Measurements from ENCODE around the gene SMTNL2.
A peak's percentile ranks its signal among the peaks of the same experiment; 100 is the strongest.
"Not testable (repeated sequence)": the region's sequence is repeated elsewhere in the genome, so short reads cannot be mapped to it uniquely, and the experiment has no call there.

SMTNL2 gene

DNA sequence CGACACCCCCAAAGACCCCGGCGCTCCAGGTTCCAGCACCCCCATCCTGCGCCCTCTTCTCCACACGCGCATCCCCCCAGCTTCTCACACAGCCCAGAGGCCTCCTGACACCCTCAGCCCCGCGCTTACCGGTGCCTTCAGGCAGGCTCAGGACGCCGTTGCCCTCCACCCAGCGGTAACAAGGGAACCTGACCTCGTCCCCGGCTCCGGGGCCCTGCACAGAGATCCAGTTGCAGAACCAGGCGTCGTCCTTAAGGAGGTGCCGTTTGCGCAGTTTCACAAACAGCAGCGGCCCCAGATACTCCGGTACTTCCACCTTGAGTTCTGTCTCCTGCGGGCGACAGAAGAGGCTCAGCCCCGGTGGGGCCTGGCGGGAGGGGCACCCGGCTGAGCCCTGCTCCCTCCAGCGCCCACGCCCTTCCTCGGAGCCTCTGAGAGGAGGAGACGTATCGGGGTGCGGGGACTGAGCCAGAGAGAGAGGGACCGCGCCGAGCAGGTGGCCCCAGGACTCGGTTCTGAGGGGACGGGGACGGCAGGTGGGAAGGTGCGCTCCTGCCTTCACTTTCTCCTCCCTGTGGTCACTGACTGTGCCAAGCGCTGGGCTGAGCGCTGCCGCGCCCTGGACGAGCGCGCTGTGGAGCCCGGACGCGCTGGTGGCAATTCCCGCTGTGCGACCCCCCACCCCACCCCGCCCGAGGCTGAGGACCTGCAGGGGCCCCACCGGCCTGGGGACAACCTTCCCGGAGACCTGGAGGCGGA is 55.2 kb downstream of the SMTNL2 start:
- DNase-seq, result not testable (repeated sequence)

DNA sequence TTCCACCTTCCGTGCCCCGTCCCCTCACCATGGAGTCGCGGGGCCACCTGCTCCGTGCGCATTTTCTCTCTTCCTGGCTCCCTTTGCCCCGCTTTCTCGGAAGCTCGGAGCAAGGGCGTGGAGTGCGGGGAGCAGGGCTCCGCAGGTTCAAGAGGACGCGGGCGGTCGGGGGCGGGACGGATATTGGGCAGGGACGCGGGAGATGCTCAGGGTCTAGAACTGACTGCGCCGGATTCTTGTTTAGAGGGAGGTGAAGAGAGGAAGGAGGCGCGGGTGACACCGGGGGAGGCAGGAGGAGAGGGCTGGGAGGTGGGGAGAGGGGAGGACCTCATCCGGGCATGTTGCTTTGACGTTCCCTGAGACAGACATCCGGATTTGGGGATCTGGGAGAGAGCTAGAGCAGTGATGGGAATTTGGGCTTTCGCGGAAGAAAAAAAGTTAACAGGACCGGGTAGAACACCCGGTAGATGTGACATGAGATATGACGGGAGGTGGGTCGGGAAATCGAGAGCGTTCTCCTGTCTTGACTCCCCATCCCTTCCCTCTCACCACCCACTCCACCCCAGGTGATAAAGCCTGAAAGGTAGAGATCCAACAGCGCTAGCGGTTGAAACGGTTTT is 56.4 kb downstream of the SMTNL2 start:
- DNase-seq, result not testable (repeated sequence)

DNA sequence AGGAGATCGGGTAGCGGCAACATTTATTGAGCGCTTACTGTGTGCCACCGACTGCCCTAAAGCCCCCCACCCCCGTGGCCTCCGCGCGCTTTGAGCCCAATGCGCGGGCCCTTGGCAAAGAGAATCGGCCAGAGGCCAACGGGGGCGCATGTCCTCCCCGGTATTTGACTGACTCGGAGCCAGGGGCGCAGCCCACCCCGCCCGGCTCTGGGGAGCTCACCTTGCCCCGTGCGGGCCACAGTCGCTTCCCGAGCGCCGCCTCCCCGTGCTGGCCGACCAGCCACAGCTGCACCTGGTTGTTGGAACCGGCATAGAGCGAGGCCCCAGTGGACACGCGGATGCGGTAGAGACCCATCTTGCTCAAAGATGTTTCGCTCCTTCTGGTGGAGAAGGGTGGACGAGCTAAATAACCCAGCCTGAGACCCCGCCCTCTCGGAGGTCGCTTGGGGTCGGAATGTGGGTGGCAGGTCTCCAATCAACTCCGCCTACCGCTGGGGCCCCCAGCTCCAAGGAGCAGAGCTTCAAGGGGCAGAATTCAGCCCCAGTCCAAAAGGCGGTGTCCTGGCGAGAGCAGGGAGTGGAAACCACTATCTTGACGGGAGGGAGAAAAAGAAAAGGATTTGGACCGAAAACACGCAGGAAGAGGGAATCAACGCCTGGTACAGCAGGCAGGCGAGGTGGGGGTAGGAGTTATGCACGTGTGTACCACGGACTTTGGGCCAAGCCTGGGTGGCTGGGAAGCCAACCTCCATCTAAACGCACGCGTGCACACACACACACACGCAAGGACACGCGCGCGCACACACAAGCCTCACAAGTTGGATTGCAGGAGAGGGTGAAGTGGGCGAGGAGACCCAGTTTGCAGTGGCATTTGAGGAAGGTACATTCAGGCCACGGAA is 57.2 kb downstream of the SMTNL2 start, which contains the start of gene ALOX15:
Gene ALOX15, minus strand, starts transcription at position 382 of the 899 bp plus-strand sequence. Its CDS starts 27 bp downstream, at position 355.
- DNase-seq, result no peak

DNA sequence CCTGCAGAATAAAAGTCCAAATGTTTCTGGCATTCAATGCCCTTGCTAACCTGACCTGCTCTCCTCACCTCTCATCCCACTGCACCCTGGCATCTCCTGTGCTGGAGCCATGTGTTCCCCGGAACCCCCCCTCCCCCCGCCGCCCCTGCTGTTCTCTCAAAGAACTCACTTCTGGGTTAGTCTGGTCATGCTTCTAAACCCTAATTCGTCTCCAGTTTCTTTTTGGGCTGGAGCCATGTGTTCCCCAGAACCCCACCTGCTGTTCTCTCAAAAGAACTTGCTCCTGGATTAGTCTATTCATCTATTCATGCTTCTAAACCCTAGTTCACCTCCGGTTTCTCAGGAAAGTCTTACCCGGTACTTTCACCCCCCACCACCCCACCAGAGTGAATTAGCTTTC is 58.0 kb downstream of the SMTNL2 start:
- no peak for DNase-seq

DNA sequence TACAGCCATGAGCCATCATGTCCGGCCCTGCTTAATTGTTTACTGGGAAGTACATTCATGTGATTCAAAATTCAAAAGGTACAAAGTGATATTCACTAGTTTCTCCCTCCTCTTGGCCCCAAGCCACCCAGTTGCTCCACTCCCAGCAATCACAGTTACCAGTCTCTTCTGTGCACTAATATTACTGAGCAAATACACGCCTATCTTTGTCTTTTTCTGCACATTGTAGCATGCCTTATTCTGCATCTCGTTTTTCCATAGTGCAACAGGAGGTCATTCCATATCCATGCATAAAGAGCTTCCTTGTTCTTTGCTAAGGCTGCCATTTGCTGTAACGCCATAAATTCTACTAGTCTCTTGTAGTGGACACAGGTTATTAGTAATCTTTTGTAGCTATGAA is 59.3 kb downstream of the SMTNL2 start:
- DNase-seq, result peak; percentile 5

DNA sequence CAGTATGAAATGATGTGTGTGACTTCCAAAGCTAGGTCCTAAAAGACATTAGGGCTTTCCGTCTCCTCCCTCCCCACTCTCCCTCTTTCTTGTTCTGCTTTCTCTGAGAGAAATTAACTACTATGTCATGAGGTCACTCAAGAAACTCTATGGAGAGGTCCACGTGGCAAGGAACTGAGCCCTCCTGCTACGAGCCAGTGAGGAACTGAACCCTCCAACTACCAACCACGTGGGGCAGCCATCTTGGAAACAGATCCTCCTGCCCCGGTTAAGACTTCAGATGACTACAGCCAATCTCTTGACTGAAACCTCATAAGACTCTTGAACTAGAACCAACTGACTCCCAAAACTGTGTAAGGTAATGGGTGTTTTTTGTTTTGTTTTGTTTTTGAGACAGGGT is 61.3 kb downstream of the SMTNL2 start:
- DNase-seq, result no peak

DNA sequence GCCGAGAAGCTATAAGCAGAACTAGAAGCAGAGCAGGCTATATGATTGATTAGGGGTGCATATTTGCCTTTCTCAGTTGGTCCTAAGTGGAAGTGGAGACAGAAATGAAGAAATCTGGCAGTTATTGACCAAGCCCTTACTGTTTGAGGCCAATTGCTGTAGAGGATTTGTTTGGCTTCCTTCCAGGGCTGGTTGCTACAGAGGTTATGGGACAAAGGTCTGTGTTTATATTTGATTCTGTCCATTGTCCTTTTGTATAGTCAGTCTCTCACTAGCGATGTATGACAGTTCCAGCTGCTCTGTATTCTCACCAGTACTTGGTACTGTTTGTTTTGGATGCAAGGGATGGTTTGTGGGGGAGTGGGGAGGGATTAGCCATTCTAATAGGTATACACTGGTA is 64.4 kb downstream of the SMTNL2 start:
- peak; percentile 90 for DNase-seq

DNA sequence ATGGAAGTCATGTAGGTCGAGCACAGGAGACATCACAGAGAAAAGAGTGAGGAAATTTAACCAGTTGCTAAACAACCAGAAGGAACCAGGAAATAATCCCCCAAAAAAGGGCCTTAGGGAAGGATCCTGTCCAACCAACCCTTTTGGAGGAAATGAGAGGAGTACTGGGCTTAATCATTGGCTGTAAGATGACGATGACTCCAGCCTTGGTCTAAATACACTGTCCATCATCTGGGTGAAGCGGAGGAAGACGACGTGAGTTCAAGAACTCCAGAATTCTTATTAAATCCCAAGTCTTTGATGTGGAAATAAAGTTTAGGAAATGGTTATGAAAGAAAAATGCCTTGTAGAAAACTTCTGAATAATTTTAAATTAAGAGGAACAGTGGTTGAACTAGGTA is 68.7 kb downstream of the SMTNL2 start:
- DNase-seq, result no peak

DNA sequence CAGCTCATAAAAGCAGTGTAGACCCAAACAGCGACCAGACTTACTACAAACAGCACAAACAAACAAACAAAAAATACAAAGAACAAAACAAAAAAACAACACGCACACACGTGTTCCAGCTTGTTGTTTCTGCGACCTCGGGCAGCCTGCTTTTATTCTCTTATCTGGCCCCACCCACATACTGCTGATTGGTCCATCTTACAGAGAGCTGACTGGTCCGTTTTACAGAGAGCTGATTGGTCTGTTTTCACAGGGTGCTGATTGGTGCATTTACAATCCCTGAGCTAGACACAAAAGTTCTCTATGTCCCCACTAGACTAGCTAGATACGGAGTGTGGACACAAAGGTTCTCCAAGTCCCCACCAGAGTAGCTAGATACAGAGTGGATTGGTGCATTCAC is 71.6 kb downstream of the SMTNL2 start:
- DNase-seq, result not testable (repeated sequence)

DNA sequence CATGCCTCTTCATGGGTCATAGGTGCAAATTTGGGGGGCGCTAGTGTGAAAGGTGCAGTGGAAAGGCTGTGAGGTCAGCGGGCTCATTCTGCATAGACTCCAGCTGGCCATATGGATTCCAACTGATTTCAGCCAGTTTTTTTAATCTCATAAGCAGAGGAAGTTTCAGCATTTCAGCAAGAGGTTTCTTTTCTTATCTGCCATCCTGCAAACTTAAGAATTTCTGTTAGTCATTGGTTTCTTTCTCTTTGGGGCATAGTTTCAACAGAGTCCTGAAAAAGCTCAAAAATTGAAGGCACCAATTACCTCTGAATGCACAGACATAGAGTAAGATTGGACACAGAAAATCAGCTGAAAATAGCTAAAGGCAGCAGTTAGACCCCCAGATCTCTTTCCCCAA is 73.3 kb downstream of the SMTNL2 start:
- no peak for DNase-seq

Measured in NCI-H2029 (cell line).